Medulla oblongata (tissue), 1 donor: ENCODE results near the gene POLA2.

Experiments used
- DNase-seq: peaks from one replicate; pipeline ENCODE4 v3.0.0-alpha.2; 2015; ENCODE audit errors: extremely low spot score

Gene POLA2

GRCh38 chr11:65287601-65288000 is 25.8 kb downstream of the POLA2 start:
- no peak for DNase-seq

GRCh38 chr11:65288706-65289536 is 27.2 kb downstream of the POLA2 start:
- no peak for DNase-seq

GRCh38 chr11:65290448-65291165 is 28.8 kb downstream of the POLA2 start:
- DNase-seq = peak; percentile 95

GRCh38 chr11:65291613-65292012 is 29.9 kb downstream of the POLA2 start:
- DNase-seq = peak; percentile 94

GRCh38 chr11:65292890-65293289 is 31.1 kb downstream of the POLA2 start:
- DNase-seq = no peak

GRCh38 chr11:65293909-65294381 is 32.2 kb downstream of the POLA2 start:
- no peak for DNase-seq

GRCh38 chr11:65295001-65295400 is 33.2 kb downstream of the POLA2 start:
- no peak for DNase-seq

GRCh38 chr11:65295571-65296341 is 34.0 kb downstream of the POLA2 start:
- no peak for DNase-seq

GRCh38 chr11:65297026-65297672 is 35.4 kb downstream of the POLA2 start:
- DNase-seq = no peak

GRCh38 chr11:65298131-65298535 is 36.4 kb downstream of the POLA2 start:
- peak; percentile 75 for DNase-seq

GRCh38 chr11:65298655-65299179 is 37.0 kb downstream of the POLA2 start:
- peak; percentile 66 for DNase-seq

- no peak for DNase-seq
Observed at GRCh38 chr11:65300621-65301275, 39.0 kb downstream of the POLA2 start.

GRCh38 chr11:65301491-65302329 is 39.9 kb downstream of the POLA2 start:
- peak; percentile 64 for DNase-seq

- no peak for DNase-seq
Observed at GRCh38 chr11:65303555-65303954, 41.8 kb downstream of the POLA2 start.

- DNase-seq = no peak
Observed at GRCh38 chr11:65304110-65304509, 42.3 kb downstream of the POLA2 start.

GRCh38 chr11:65304613-65305012 is 42.9 kb downstream of the POLA2 start:
- DNase-seq = no peak

GRCh38 chr11:65305501-65306268 is 43.9 kb downstream of the POLA2 start:
- DNase-seq = peak; percentile 27

- DNase-seq = no peak
Observed at GRCh38 chr11:65307298-65308229, 45.8 kb downstream of the POLA2 start.
